ENCODE data around the gene KCNF1. TPM values are rescaled to one million over a fixed set of nuclear protein-coding genes. Genes with fewer than 3 reads are reported as not detected.

The KCNF1 gene
- total RNA-seq, 2 donors from 2014 or later: not detected

GRCh38 chr2:10912796-10913455 is 1.2 kb downstream of the KCNF1 start:
- TF ChIP-seq CTCF (IDR thresholded peaks at IDR 0.05): no peak
- H3K9me3 ChIP-seq: no peaks in the 10 kb centered on the region
- DNase-seq (ENCODE audit: low spot score) (no peak), ATAC-seq (ENCODE audit: insufficient number of reproducible peaks, low FRiP score, low read depth) (no peak)
- H3K4me3 ChIP-seq: no peak overlapping the region
- peaks cover 0 to 5% of the 10 kb centered on the region in 2 donors for H3K4me1 ChIP-seq (ENCODE audit: control insufficient read depth in 1 of 2, low read depth in 2 of 2)
- no peaks in the 10 kb centered on the region for H3K36me3 ChIP-seq
- H3K27me3 ChIP-seq (replicated peaks; ENCODE audit: insufficient read depth): no peaks in the 10 kb centered on the region
- no peak overlapping the region for H3K27ac ChIP-seq

- H3K4me1 ChIP-seq (ENCODE audit: control insufficient read depth in 1 of 2, low read depth in 2 of 2): peaks cover 0 to 5% of the 10 kb centered on the region in 2 donors
- no peak for DNase-seq (ENCODE audit: low spot score)
- no peaks in the 10 kb centered on the region for H3K9me3 ChIP-seq
- no peak overlapping the region for H3K27ac ChIP-seq
- H3K4me3 ChIP-seq: no peak overlapping the region
- no peak for TF ChIP-seq CTCF (IDR thresholded peaks at IDR 0.05)
- no peak for ATAC-seq (ENCODE audit: insufficient number of reproducible peaks, low FRiP score, low read depth)
- no peaks in the 10 kb centered on the region for H3K36me3 ChIP-seq
- no peaks in the 10 kb centered on the region for H3K27me3 ChIP-seq (replicated peaks; ENCODE audit: insufficient read depth)
These were observed 2.0 kb downstream of the KCNF1 start for GRCh38 chr2:10913501-10914271.

- no peak for TF ChIP-seq CTCF (IDR thresholded peaks at IDR 0.05)
- no peak overlapping the region for H3K4me3 ChIP-seq
- no peaks in the 10 kb centered on the region for H3K9me3 ChIP-seq
- no peaks in the 10 kb centered on the region for H3K27me3 ChIP-seq (replicated peaks; ENCODE audit: insufficient read depth)
- peaks cover 0 to 5% of the 10 kb centered on the region in 2 donors for H3K4me1 ChIP-seq (ENCODE audit: control insufficient read depth in 1 of 2, low read depth in 2 of 2)
- H3K36me3 ChIP-seq: no peaks in the 10 kb centered on the region
- ATAC-seq (ENCODE audit: insufficient number of reproducible peaks, low FRiP score, low read depth) (no peak), DNase-seq (ENCODE audit: low spot score) (no peak)
- no peak overlapping the region for H3K27ac ChIP-seq
These were observed 2.5 kb downstream of the KCNF1 start for GRCh38 chr2:10914272-10914693.

GRCh38 chr2:10915236-10915635 is 3.5 kb downstream of the KCNF1 start:
- Histone ChIP-seq H3K4me1 (ENCODE audit: control insufficient read depth in 1 of 2, low read depth in 2 of 2) (peaks cover 0 to 5% of the 10 kb centered on the region in 2 donors), H3K36me3 (no peaks in the 10 kb centered on the region), H3K27me3 (replicated peaks; ENCODE audit: insufficient read depth) (no peaks in the 10 kb centered on the region), H3K4me3 (no peak overlapping the region), H3K27ac (no peak overlapping the region), H3K9me3 (no peaks in the 10 kb centered on the region)
- TF ChIP-seq CTCF (IDR thresholded peaks at IDR 0.05): no peak
- ATAC-seq (ENCODE audit: insufficient number of reproducible peaks, low FRiP score, low read depth) (no peak), DNase-seq (ENCODE audit: low spot score) (no peak)

- no peaks in the 10 kb centered on the region for H3K27me3 ChIP-seq (replicated peaks; ENCODE audit: insufficient read depth)
- no peak for TF ChIP-seq CTCF (IDR thresholded peaks at IDR 0.05)
- ATAC-seq (ENCODE audit: insufficient number of reproducible peaks, low FRiP score, low read depth) (no peak), DNase-seq (ENCODE audit: low spot score) (no peak)
- H3K27ac ChIP-seq: no peak overlapping the region
- H3K9me3 ChIP-seq: no peaks in the 10 kb centered on the region
- no peak overlapping the region for H3K4me3 ChIP-seq
- H3K36me3 ChIP-seq: no peaks in the 10 kb centered on the region
- H3K4me1 ChIP-seq (ENCODE audit: control insufficient read depth in 1 of 2, low read depth in 2 of 2): peaks cover 0 to 5% of the 10 kb centered on the region in 2 donors
These were observed 4.1 kb downstream of the KCNF1 start for GRCh38 chr2:10915731-10916276.

All from thoracic aorta (tissue), 2 donors.